HG03439 (cell line): ENCODE measurements around the gene DTL.

Experiments used
- ATAC-seq: cut with Tn5 transposase; IDR thresholded peaks from one replicate; pipeline ENCODE4 v1.9.1; 2021; ENCODE audit warnings: mild to moderate bottlenecking, moderate library complexity; ENCODE audit not compliant: unreplicated experiment

Gene DTL

GRCh38 chr1:212082765-212083406 is 47.3 kb downstream of the DTL start:
- no peak for ATAC-seq

GRCh38 chr1:212089560-212090163 is 54.1 kb downstream of the DTL start:
- ATAC-seq = no peak

GRCh38 chr1:212091438-212092121 is 56.0 kb downstream of the DTL start:
- no peak for ATAC-seq

GRCh38 chr1:212097360-212097759 is 61.8 kb downstream of the DTL start:
- no peak for ATAC-seq

- ATAC-seq = no peak
Measured at GRCh38 chr1:212098310-212098709, 62.8 kb downstream of the DTL start.

GRCh38 chr1:212098771-212099170 is 63.2 kb downstream of the DTL start:
- no peak for ATAC-seq

- no peak for ATAC-seq
Measured at GRCh38 chr1:212101251-212101650, 65.7 kb downstream of the DTL start.

- no peak for ATAC-seq
Measured at GRCh38 chr1:212101735-212102134, 66.2 kb downstream of the DTL start.

GRCh38 chr1:212104586-212105325 is 69.2 kb downstream of the DTL start:
- ATAC-seq = no peak

GRCh38 chr1:212106286-212106792 is 70.8 kb downstream of the DTL start:
- no peak for ATAC-seq

- no peak for ATAC-seq
Measured at GRCh38 chr1:212107481-212107880, 71.9 kb downstream of the DTL start.

- ATAC-seq = no peak
Measured at GRCh38 chr1:212108187-212108586, 72.6 kb downstream of the DTL start.

GRCh38 chr1:212108981-212109380 is 73.4 kb downstream of the DTL start:
- no peak for ATAC-seq

- no peak for ATAC-seq
Measured at GRCh38 chr1:212109728-212110127, 74.2 kb downstream of the DTL start.

- no peak for ATAC-seq
Measured at GRCh38 chr1:212110617-212111016, 75.1 kb downstream of the DTL start.

GRCh38 chr1:212111536-212111935 is 76.0 kb downstream of the DTL start:
- ATAC-seq = no peak

- ATAC-seq = no peak
Measured at GRCh38 chr1:212113706-212114105, 78.2 kb downstream of the DTL start.

GRCh38 chr1:212118167-212118871 is 82.8 kb downstream of the DTL start:
- no peak for ATAC-seq

GRCh38 chr1:212118872-212119260 is 83.3 kb downstream of the DTL start:
- no peak for ATAC-seq

- no peak for ATAC-seq
Measured at GRCh38 chr1:212119397-212119837, 83.9 kb downstream of the DTL start.

GRCh38 chr1:212119863-212120262 is 84.3 kb downstream of the DTL start:
- no peak for ATAC-seq
